ENCODE results near the gene OR5D13.

Gene OR5D13, protein sequence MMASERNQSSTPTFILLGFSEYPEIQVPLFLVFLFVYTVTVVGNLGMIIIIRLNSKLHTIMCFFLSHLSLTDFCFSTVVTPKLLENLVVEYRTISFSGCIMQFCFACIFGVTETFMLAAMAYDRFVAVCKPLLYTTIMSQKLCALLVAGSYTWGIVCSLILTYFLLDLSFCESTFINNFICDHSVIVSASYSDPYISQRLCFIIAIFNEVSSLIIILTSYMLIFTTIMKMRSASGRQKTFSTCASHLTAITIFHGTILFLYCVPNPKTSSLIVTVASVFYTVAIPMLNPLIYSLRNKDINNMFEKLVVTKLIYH

DNA sequence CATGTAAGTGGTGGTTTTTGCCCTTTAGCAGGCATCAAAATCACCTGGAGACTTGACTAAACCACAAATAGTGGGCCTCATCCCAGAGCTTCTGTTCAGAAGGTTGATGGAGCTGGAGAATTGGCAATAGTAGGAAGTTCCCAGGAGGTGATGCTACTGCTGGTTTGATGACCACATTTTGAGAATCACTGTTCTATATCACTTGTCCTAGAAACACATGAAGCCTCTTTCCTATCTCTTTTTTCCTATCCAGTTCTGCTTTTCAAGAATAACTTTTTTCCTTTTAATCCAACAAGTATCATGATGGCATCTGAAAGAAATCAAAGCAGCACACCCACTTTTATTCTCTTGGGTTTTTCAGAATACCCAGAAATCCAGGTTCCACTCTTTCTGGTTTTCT, at the start of gene OR5D13:
OR5D13 (plus strand) TSS at position 301 of the 400 bp plus-strand sequence; CDS start at position 301, 0 bp downstream.
- no peak for DNase-seq

DNA sequence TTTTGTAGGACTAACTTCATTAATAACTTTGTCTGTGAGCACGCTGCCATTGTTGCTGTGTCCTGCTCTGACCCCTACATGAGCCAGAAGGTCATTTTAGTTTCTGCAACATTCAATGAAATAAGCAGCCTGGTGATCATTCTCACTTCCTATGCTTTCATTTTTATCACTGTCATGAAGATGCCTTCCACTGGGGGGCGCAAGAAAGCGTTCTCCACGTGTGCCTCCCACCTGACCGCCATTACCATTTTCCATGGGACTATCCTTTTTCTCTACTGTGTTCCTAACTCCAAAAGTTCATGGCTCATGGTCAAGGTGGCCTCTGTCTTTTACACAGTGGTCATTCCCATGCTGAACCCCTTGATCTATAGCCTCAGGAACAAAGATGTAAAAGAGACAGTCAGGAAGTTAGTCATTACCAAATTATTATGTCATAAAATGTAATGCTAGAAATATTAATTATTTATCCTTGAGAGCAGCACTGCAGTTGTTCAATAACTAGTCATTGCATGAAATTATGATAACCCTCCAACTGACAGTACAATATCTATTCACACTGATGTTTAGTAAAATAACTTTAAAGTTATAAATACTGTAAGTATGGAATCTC, 46.4 kb upstream of the OR5D13 start:
- DNase-seq, result no peak

DNA sequence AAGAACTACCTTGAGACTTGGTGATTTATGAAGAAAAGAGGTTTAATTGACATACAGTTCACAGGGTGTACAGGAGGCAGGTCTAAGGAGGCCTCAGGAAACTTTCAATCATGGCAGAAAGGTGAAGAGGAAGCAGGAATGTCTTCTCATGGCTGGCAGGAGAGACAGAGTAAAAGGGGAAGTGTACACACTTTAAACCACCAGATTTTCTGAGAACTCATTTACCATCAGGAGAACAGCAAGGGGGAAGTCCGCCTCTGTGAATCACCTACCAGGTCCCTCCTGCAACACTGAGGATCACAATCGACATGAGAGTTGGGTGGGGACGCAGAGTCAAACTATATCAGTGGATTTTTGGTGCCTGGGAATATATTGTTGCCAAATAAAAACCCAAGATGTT, 40.3 kb upstream of the OR5D13 start:
- DNase-seq, result no peak

DNA sequence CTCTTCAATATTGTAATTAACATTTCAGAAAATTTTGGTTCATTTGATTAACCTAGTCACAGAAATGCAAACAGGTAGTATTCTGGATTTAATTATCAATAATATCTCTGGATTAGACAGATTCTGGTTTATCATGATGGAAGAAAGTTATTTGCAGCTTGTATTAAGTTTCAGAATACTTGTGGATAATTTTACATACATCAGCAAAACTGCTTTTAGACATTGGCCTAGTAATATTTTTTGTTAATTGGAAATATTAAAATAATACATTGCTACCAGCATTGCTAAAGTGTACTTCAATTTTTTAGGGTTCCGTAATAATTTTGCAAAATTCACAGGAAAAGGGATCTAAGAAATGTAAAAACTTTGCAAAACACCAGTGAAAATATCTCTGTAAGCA, 18.4 kb downstream of the OR5D13 start:
- no peak for DNase-seq

DNA sequence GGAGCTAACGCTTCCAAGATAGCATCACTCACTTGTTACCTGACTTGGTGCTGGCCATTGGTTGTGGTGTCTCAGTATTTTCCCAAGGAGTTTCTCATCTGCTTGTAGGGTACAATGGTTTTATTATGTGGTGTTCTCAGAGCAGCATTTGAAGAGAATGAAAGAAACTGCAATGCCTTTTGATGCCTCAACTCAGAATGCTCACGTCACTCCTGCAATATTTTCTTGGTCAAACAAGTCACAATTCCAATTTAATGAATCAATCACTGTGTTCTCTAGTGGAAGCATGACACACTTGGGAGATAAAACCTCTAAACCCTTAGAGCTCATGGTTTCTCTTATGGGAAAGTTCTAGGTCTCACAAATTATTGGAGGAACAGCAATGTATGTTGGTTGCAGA, 20.1 kb downstream of the OR5D13 start:
- DNase-seq, result no peak

DNA sequence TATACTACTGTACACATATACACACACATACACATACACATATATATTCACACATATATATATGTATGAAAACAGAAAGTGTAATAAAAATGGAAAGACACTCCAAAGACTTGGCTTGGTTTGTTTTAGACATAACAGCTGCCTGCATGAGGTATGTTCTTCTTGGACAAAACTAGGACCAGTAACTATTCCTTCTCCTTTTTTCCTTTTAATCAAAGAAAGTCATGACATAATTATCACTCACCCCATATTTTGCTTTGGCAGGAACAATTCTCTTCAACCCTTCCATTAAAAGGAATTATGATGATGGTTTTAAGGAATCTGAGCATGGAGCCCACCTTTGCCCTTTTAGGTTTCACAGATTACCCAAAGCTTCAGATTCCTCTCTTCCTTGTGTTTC, 22.0 kb downstream of the OR5D13 start, which contains the start of gene OR5D14:
OR5D14 (plus strand) TSS at position 301 of the 400 bp plus-strand sequence; CDS start at position 301, 0 bp downstream.
- DNase-seq, result no peak

DNA sequence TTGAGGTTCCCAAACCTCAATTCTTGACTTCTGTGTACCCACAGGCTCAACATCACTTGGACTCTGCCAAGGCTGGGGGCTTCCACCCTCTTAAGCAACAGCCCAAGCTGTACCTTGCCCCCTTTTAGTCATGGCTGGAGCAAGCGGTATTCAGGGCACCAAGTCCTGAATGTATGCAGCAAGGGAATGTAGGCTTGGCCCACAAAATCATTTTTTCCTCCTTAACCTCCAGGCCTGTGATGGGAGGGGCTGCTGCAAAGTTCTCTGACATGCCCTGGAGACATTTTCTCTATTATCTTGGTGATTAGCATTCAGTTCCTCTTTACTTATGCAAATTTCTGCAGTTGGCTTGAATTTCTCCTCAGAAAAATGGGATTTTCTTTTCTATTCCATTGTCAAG, 33.0 kb downstream of the OR5D13 start:
- no peak for DNase-seq

DNA sequence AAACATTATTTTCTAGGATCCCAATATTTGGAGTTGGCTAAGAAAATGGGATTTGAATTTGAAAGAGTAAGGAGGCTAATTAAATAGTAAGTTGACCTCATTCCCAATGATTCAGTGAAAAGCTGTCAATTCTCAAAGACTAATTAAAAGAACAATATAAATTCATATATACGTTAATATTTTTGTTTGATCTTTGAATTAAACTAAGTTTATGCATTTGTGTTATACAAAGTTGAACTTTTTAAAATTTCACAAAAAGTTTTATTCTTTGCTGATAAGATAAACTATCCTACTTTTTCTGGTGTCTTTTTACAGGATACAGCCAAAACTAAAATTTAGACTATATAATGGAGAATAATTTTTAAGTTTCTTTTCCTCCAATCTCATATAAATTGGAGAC, 37.8 kb downstream of the OR5D13 start, which contains the start of gene OR5L1:
OR5L1 (plus strand) TSS at position 301 of the 400 bp plus-strand sequence. CDS start 100 bp downstream, outside the sequence.
- DNase-seq, result no peak

DNA sequence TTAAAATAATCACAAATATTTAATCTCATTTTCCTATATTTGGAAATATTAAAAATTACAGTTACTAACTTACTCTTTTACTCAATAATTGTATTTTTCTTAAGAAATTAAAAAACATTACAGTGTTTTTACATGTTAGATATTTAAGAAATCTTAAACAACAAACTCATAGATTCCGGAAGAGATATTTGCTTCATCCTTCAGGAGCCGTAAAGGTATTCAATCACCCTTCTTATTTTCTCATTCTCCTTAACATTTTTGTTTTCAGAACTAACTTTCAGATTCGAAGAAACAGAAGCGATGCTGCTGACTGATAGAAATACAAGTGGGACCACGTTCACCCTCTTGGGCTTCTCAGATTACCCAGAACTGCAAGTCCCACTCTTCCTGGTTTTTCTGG, 46.1 kb downstream of the OR5D13 start, which contains the start of gene OR5D18:
OR5D18 (plus strand) TSS at position 301 of the 400 bp plus-strand sequence; CDS start at position 301, 0 bp downstream.
- no peak for DNase-seq
